ENCODE measurements around the gene XXYLT1. TPM values are rescaled to one million over a fixed set of nuclear protein-coding genes. Genes with fewer than 3 reads are reported as not detected.

Gene XXYLT1
- total RNA-seq, 4 donors from 2014 or later: 7.5 to 19.4 (median 10.6) TPM

DNA sequence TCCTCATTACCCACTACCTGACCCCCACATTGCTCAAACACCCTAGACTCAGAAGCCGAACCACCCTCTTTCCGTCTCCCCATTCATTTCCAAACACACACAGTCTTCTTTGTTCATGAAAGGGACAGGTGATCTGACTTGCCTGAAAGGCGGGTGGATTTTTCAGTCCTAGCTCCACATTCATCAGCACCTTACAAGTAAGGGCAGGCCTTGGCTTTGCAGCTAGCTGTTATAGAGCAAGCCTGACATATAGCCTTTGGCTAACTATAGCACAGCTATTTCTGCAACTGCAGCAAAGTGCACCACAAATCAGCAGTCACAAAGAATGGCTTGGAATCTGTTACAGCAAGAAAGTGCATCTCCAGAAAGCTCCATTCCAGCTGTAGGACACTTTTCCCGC lies 139.8 kb downstream of the XXYLT1 start:
- TF ChIP-seq, protein P1, sequence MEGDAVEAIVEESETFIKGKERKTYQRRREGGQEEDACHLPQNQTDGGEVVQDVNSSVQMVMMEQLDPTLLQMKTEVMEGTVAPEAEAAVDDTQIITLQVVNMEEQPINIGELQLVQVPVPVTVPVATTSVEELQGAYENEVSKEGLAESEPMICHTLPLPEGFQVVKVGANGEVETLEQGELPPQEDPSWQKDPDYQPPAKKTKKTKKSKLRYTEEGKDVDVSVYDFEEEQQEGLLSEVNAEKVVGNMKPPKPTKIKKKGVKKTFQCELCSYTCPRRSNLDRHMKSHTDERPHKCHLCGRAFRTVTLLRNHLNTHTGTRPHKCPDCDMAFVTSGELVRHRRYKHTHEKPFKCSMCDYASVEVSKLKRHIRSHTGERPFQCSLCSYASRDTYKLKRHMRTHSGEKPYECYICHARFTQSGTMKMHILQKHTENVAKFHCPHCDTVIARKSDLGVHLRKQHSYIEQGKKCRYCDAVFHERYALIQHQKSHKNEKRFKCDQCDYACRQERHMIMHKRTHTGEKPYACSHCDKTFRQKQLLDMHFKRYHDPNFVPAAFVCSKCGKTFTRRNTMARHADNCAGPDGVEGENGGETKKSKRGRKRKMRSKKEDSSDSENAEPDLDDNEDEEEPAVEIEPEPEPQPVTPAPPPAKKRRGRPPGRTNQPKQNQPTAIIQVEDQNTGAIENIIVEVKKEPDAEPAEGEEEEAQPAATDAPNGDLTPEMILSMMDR (IDR thresholded peaks at IDR 0.05; ENCODE audit: low read depth): no peak

DNA sequence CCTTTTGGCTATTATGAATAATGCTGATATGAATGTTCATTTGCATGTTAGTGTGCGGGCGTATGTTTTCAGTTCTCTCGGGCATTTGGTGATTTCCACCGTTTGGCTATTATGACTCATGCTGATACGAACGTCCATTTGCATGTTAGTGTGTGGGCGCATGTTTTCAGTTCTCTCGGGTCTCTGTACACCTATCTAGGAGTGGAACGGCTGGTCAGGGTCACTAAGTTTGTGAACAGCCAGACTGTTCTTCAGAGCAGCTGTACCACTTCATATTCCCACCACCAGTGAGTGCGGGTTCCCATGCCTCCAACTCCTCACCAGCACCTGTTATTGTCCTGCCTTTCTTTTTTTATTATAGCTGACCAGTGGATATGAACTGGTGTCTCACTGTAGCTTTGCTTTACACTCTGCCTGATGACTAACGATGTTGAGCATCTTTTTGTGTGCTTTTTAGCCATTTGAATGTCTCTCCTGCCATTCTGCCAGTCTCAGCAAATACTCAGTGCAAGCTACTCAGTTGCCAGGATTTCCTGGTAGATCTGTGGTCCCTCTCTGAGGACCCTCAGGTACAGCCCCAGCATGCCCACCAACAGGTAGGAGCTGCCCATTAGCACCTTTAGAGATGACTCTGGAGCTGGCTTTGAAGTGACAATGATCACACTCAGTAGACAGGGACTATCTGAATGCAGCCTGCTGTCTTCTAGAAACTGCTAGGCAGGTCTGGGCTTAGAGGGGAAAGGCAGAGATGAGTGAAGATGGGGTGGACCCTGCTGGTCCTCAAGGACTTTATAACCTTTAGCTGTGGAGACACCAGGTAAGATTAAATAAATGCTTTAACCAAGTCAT lies 141.1 kb downstream of the XXYLT1 start:
- TF ChIP-seq, protein P1 (IDR thresholded peaks at IDR 0.05; ENCODE audit: low read depth): no peak

DNA sequence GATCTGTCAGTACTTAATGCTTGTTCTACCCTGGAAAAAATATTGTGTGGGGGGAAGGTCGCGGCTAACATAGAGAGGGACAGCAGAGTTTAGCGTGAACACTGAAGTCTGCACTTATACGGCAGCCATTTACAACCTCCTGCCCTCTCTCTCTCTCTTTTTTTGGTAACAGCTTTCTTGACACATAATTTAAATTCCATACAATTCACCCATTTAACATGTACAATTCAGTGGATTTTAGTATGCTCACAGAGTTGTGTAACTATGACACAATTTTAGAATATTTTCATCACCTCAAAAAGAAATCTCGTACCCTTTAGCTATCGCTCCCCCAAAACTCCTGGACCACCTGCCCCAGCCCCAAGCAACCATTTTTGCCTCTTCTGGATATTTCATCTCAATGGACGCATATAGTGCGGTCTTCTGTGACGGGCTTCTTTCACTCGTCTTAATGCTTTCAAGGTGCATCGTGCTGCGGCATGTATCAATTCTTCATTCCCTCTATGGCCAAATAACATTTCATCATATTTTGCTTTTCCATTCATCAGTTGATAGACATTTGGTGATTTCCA lies 141.8 kb downstream of the XXYLT1 start:
- TF ChIP-seq, protein P1 (IDR thresholded peaks at IDR 0.05; ENCODE audit: low read depth): no peak

DNA sequence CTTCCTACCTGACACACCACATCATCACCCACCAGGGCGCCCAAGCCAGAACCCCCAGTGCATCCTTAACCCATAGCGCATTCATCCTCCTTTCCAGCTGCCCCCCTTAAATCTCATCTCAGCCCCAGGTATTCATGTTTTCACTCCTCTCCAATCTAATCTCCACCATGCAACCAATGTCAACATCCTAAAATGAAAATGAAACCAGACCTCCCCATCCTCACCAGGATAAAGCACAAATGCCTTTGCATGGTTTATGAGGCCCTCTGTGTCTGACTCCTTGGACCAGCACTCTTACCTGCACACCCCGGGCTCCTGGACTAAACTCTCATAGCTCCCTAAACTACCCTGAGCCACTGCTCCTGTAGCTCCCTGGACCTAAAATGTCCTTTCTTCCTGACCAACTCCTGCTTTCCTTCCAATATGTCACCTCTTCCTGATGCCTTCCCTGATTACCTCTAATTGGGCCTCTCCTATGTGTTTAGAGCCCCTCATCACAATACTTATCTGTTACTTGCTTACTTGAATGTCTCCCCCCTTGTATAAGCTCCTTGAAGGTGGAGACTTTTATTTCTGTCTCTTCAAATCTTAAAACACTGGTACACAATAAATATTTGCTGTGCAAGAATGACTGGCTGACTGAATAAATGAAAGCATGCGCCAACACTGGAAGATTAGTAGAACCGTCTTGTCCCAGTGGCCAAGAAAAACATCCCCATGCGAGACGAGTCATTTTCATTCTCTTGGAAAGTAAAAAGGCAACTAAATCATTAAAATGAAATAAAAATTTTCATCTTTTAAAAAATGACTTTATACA lies 142.5 kb downstream of the XXYLT1 start:
- TF ChIP-seq, protein P1 (IDR thresholded peaks at IDR 0.05; ENCODE audit: low read depth): no peak

DNA sequence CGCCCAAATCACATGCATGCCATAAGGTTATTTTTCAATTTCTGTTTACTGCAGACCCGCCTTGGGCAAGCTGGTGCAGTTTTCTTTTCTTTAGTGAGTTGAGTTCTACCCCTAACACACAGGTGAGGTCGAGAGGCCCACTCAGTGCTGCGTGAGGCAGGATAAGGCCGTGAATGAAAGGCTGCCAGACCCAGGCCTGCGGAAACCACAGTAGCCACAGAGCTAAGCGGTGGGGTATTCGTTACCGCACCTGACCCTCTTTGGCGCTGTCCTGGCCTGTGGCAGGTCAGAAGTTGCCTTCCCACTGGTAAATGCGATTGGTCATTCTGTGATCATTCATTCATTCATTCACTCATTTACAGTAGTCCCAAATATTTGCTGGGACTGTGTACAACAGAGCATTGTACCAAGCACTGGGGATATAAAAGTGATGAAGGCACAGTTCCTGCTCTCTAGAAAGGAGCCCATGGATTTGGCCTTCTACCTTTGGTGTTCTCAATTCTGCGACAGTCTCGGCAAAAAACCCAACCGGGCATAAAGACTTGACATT lies 144.8 kb downstream of the XXYLT1 start:
- TF ChIP-seq, protein P1 (IDR thresholded peaks at IDR 0.05; ENCODE audit: low read depth): no peak

DNA sequence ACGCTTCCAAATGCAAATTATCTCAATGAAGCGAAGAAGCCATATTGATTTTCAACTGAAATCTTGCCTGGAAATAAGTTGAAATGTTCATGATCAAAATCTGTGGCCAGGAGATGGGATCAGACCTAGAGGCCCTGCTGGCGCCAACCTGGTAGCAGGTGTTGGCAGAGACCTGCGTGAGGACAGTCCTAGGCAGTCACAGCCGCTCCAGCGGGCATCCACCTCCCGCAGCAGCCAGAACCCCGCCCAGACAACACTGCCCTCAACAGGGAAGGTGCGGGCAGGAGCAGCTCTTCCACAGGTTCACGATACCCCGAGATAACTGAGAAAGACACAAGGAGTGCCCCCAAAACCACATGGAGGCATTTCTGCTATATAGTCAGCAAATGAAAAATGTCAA lies 145.3 kb downstream of the XXYLT1 start:
- TF ChIP-seq, protein P1 (IDR thresholded peaks at IDR 0.05; ENCODE audit: low read depth): no peak
